Left lung (tissue), 14 donors: ENCODE results near the gene THBD. TPM values are rescaled to one million over a fixed set of nuclear protein-coding genes. Genes with fewer than 3 reads are reported as not detected.

Experiments
- ATAC-seq: fragments of 200-7000 bp; cut with Tn5 transposase; one replicate; pipeline ENCODE4 v1.9.1; 2020; ENCODE audit warnings: moderate library complexity
- DNase-seq, 4 donors: peaks; one replicate each; pipeline ENCODE4 v3.0.0-alpha.2; 2013 to 2020
- H3K27ac ChIP-seq, 2 donors: fragments of 200-600 bp; sonication (generic) in 1 of 2; one replicate each; pipeline versions ENCODE4 v1.5.0 to v1.8.0; 2020 to 2021
- H3K27me3 ChIP-seq, 2 donors: fragments of 200-600 bp; sonication (generic) in 1 of 2; one replicate each; pipeline versions ENCODE4 v1.5.0 to v1.8.0; 2020 to 2021
- H3K36me3 ChIP-seq, 2 donors: fragments of 200-600 bp; sonication (generic) in 1 of 2; one replicate each; pipeline versions ENCODE4 v1.5.0 to v1.8.0; 2020 to 2021
- H3K4me1 ChIP-seq, 2 donors: fragments of 200-600 bp; one replicate each; pipeline ENCODE4 v1.8.0; 2021
- H3K4me3 ChIP-seq, 2 donors: fragments of 200-600 bp; sonication (generic) in 1 of 2; one replicate each; pipeline versions ENCODE4 v1.5.0 to v1.8.0; 2020 to 2021; ENCODE audit warnings: mild to moderate bottlenecking in 1 of 2
- H3K9me3 ChIP-seq, 2 donors: fragments of 200-600 bp; sonication (generic) in 1 of 2; one replicate each; pipeline versions ENCODE4 v1.5.0 to v1.8.0; 2020 to 2021
- CTCF ChIP-seq, 2 donors: fragments of 200-600 bp; sonication (generic) in 1 of 2; IDR thresholded peaks; one replicate each; pipeline versions ENCODE4 v1.5.0 to v1.8.0; 2021; ENCODE audit warnings: antibody characterized with exemption in 2 of 2
- intact Hi-C, 2 donors: fragments of 100-400 bp; cut with DNase I; formaldehyde crosslinking; loops; one replicate each; pipeline versions ENCODE4 v1.11.2 to v1.14.2; 2022
- long read RNA-seq, 12 donors: library from polyadenylated mRNA in 2 of 12; unstranded in 2 of 12; transcript quantifications; one replicate each; pipeline ENCODE4 v2.0.0 and lab custom pipeline, GENCODE V29; 2019 to 2026
- polyA plus RNA-seq, 6 donors: library from polyadenylated mRNA; unstranded; fragments of 120-200 nt; gene quantifications; one replicate each; pipeline ENCODE4 v1.2.1, GENCODE V29; 2013; ENCODE audit not compliant: insufficient read length in 6 of 6
- total RNA-seq, 2 donors: library from RNA; stranded (reverse); fragmentation: NEBNext Ultra II Directional; extraction: Animal tissue kit (Norgen Biotek cat#: 25700); gene quantifications; one replicate each; pipeline ENCODE4 v1.2.1, GENCODE V29; 2021
- donor health status: DM: no; HTN: yes; CAD: no.
- donor health status: DM: no; HTN: no; CAD: no.

Gene THBD
- total RNA-seq (10 to 100 TPM; 53.1 to 77.4 TPM), polyA plus RNA-seq (10 to 100 TPM; 27.3 to 69.9 (median 42.7) TPM)
- long read RNA-seq, donor 1, full-length matches to known transcripts: 117 of 117 reads
- long read RNA-seq, donor 1, partial matches to known transcripts: 0 of 117 reads
- long read RNA-seq, donor 1, other reads (novel, unspliced or antisense): 0 of 117 reads
- long read RNA-seq, donor 2, full-length matches to known transcripts: 107 of 107 reads
- long read RNA-seq, donor 2, partial matches to known transcripts: 0 of 107 reads
- long read RNA-seq, donor 2, other reads (novel, unspliced or antisense): 0 of 107 reads
- long read RNA-seq, donor 3, full-length matches to known transcripts: 24 of 24 reads
- long read RNA-seq, donor 3, partial matches to known transcripts: 0 of 24 reads
- long read RNA-seq, donor 3, other reads (novel, unspliced or antisense): 0 of 24 reads
- long read RNA-seq, donor 4, full-length matches to known transcripts: 20 of 20 reads
- long read RNA-seq, donor 4, partial matches to known transcripts: 0 of 20 reads
- long read RNA-seq, donor 4, other reads (novel, unspliced or antisense): 0 of 20 reads
- long read RNA-seq, donor 5, full-length matches to known transcripts: 92 of 92 reads
- long read RNA-seq, donor 5, partial matches to known transcripts: 0 of 92 reads
- long read RNA-seq, donor 5, other reads (novel, unspliced or antisense): 0 of 92 reads
- long read RNA-seq, donor 6, full-length matches to known transcripts: 40 of 40 reads
- long read RNA-seq, donor 6, partial matches to known transcripts: 0 of 40 reads
- long read RNA-seq, donor 6, other reads (novel, unspliced or antisense): 0 of 40 reads
- long read RNA-seq, donor 7, full-length matches to known transcripts: 9 of 9 reads
- long read RNA-seq, donor 7, partial matches to known transcripts: 0 of 9 reads
- long read RNA-seq, donor 7, other reads (novel, unspliced or antisense): 0 of 9 reads
- long read RNA-seq, donor 8, full-length matches to known transcripts: 55 of 55 reads
- long read RNA-seq, donor 8, partial matches to known transcripts: 0 of 55 reads
- long read RNA-seq, donor 8, other reads (novel, unspliced or antisense): 0 of 55 reads
- long read RNA-seq, donor 9: 0 reads
- long read RNA-seq, donor 10, full-length matches to known transcripts: 9 of 9 reads
- long read RNA-seq, donor 10, partial matches to known transcripts: 0 of 9 reads
- long read RNA-seq, donor 10, other reads (novel, unspliced or antisense): 0 of 9 reads
- long read RNA-seq, donor 11: 0 reads
- long read RNA-seq, donor 12, full-length matches to known transcripts: 35 of 35 reads
- long read RNA-seq, donor 12, partial matches to known transcripts: 0 of 35 reads
- long read RNA-seq, donor 12, other reads (novel, unspliced or antisense): 0 of 35 reads

GRCh38 chr20:23049201-23050075 is at the start of gene THBD:
TSS of gene THBD (minus strand) at chr20:23049672. CDS start at chr20:23049504, 168 bp downstream.
- Histone ChIP-seq H3K9me3 (no peaks in the 10 kb centered on the region), H3K27ac (peak within 1 kb of the TSS; percentile 89 to 91), H3K4me3 (peak within 1 kb of the TSS; percentile 51 to 53), H3K27me3 (peaks cover 12 to 44% of the 10 kb centered on the region in 2 donors), H3K4me1 (peaks cover 13 to 64% of the 10 kb centered on the region in 2 donors), H3K36me3 (peaks cover 0 to 9% of the 10 kb centered on the region in 2 donors)
- intact Hi-C loops: loop anchor here in 1 of 2 donors (5.0 to 10.0 kb wide), 2 partner anchors 188 to 355 kb away; no protein-coding TSS in a partner anchor
- DNase-seq (peak in 3 of 4 donors; percentile 64 to 96 (median 90)), ATAC-seq (peak; percentile 68)
- TF ChIP-seq CTCF (IDR thresholded peaks at IDR 0.05): no peak

- Histone ChIP-seq H3K4me3 (no peak overlapping the region), H3K36me3 (no peaks in the 10 kb centered on the region), H3K27me3 (no peaks in the 10 kb centered on the region), H3K4me1 (peaks cover 0 to 46% of the 10 kb centered on the region in 2 donors), H3K9me3 (no peaks in the 10 kb centered on the region), H3K27ac (no peak overlapping the region)
- DNase-seq (no peak), ATAC-seq (no peak)
- no peak for TF ChIP-seq CTCF (IDR thresholded peaks at IDR 0.05)
- intact Hi-C loops: no loop called here
Observed at GRCh38 chr20:23097636-23098580, 48.4 kb upstream of the THBD start.

- no peak overlapping the region for H3K4me3 ChIP-seq
- no peak for TF ChIP-seq CTCF (IDR thresholded peaks at IDR 0.05)
- no peaks in the 10 kb centered on the region for H3K36me3 ChIP-seq
- H3K27me3 ChIP-seq: no peaks in the 10 kb centered on the region
- H3K9me3 ChIP-seq: no peaks in the 10 kb centered on the region
- ATAC-seq: no peak
- H3K4me1 ChIP-seq: peaks cover 0 to 43% of the 10 kb centered on the region in 2 donors
- intact Hi-C loops: no loop called here
- DNase-seq: no peak
- no peak overlapping the region for H3K27ac ChIP-seq
Observed at GRCh38 chr20:23096986-23097520, 47.6 kb upstream of the THBD start.
